Right lobe of liver (tissue), 6 donors: ENCODE measurements around the gene PKN3. TPM values are rescaled to one million over a fixed set of nuclear protein-coding genes. Genes with fewer than 3 reads are reported as not detected.

Source experiments
- ATAC-seq, 4 donors: fragments of 200-7000 bp; cut with Tn5 transposase; one replicate each; pipeline ENCODE4 v1.9.1; 2020; ENCODE audit warnings: mild to moderate bottlenecking in 4 of 4, moderate library complexity in 4 of 4
- DNase-seq, 3 donors: peaks; one replicate each; pipeline ENCODE4 v3.0.0-alpha.2; 2020
- H3K27ac ChIP-seq, 3 donors: fragments of 200-600 bp; one replicate each; pipeline ENCODE4 v1.8.0; 2022
- H3K27me3 ChIP-seq, 2 donors: fragments of 200-600 bp; one replicate each; pipeline ENCODE4 v1.8.0; 2022
- H3K36me3 ChIP-seq, 4 donors: fragments of 200-600 bp; sonication (generic) in 1 of 4; one replicate each; pipeline versions ENCODE4 v1.5.1 to v1.8.0; 2017 to 2022; ENCODE audit warnings: control low read depth in 1 of 4
- H3K4me1 ChIP-seq, 4 donors: fragments of 200-600 bp; sonication (generic) in 1 of 4; one replicate each; pipeline versions ENCODE4 v1.5.1 to v1.8.0; 2017 to 2022; ENCODE audit warnings: control low read depth in 1 of 4
- H3K4me3 ChIP-seq, 3 donors: fragments of 200-600 bp; one replicate each; pipeline ENCODE4 v1.8.0; 2022
- H3K9me3 ChIP-seq, 4 donors: fragments of 200-600 bp; sonication (generic) in 1 of 4; one replicate each; pipeline versions ENCODE4 v1.5.1 to v1.8.0; 2017 to 2022; ENCODE audit warnings: control low read depth in 1 of 4
- POLR2A ChIP-seq: fragments of 450-650 bp; IDR thresholded peaks from one replicate; pipeline ENCODE4 v1.6.1; 2017; ENCODE audit warnings: antibody characterized with exemption, mild to moderate bottlenecking
- WGBS: methylation state at CpG from one replicate; pipeline ENCODE4 v1.1.6; 2018; ENCODE audit warnings: low coverage, low lambda C conversion rate; ENCODE audit not compliant: insufficient coverage; ENCODE audit errors: missing lambda C conversion rate; 5-methylcytosine and 5-hydroxymethylcytosine counted together
- intact Hi-C, 2 donors: fragments of 100-400 bp; cut with DNase I; formaldehyde crosslinking; loops; one replicate each; pipeline versions ENCODE4 v1.11.2 to v1.14.1; 2022
- total RNA-seq, 6 experiments: library from RNA; depleted of rRNA in 2 of 6; stranded (reverse); fragments of >200 nt in 2 of 6; fragmentation: NEBNext Ultra II Directional in 3 of 6; extraction: Animal tissue kit (Norgen Biotek cat#: 25700) in 3 of 6; gene quantifications; one replicate each; pipeline versions ENCODE4 v1.1.0 to v1.2.4, GENCODE V29; 2016 to 2023
- TF ChIP-seq, protein P1 (sequence below), 4 donors: fragments of 200-600 bp in 3 of 4; fragments of 450-650 bp in 1 of 4; IDR thresholded peaks; one replicate each; pipeline versions ENCODE4 v1.5.1 to v1.8.0; 2016 to 2022; ENCODE audit warnings: antibody characterized with exemption in 4 of 4, mild to moderate bottlenecking in 2 of 4
- donor health status: DM: no; HTN: yes; CAD: no.
- donor health status: DM: no; HTN: no; CAD: no.
- donor health status: DM: no; HTN: no; CAD: no.
- donor health status: DM: no; HTN: yes; CAD: no.
- donor health status: DM: no; HTN: yes; CAD: no.

The PKN3 gene
- total RNA-seq, 6 experiments from 2014 or later, result 0.81 to 4.9 (median 2.4) TPM

DNA sequence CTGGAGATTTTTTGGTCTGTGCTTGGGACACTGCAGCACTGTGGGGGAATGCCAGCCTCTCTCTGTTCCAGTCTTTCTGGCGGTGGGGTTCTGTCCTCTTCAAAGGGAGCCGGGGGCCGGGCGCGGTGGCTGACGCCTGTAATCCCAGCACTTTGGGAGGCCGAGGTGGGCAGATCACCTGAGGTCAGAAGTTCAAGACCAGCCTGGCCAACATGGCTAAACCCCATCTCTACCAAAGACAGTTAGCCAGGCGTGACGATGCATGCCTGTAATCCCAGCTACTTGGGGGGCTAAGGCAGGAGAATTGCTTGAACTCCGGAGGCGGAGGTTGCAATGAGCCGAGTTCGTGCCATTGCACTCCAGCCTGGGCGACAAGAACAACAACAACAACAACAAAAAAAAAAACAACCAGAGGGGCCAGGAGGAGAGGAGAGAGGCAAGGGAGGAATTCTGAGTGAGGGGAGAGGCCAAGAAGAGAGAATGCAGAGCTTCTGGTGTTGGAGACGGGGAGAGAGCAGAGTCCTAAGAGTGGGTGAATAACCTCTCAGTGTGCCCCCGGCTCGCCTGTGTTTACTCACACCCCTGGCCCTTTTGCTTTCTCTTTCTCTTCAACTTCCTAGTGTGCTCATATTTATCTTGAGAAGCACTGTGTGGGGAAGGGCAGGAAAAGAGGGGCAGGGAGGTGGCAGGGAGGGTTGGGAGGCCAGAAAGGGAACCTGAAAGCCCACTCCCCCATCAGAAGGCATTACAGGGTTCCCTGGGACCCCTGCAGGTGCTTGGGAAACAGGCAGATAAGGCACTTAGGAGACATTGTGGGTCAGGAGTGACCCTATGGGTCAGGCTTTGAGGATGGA lies 16.4 kb upstream of the PKN3 start:
- Histone ChIP-seq H3K4me3 (peak overlapping the region in 2 of 3 donors; percentile 14 to 27), H3K36me3 (no peaks in the 10 kb centered on the region), H3K27ac (peak overlapping the region; percentile 85 to 89 (median 88)), H3K27me3 (no peaks in the 10 kb centered on the region), H3K4me1 (peaks cover 0 to 27% (median 8%) of the 10 kb centered on the region in 4 donors), H3K9me3 (no peaks in the 10 kb centered on the region)
- TF ChIP-seq POLR2A, result no peak
- TF ChIP-seq, protein P1, sequence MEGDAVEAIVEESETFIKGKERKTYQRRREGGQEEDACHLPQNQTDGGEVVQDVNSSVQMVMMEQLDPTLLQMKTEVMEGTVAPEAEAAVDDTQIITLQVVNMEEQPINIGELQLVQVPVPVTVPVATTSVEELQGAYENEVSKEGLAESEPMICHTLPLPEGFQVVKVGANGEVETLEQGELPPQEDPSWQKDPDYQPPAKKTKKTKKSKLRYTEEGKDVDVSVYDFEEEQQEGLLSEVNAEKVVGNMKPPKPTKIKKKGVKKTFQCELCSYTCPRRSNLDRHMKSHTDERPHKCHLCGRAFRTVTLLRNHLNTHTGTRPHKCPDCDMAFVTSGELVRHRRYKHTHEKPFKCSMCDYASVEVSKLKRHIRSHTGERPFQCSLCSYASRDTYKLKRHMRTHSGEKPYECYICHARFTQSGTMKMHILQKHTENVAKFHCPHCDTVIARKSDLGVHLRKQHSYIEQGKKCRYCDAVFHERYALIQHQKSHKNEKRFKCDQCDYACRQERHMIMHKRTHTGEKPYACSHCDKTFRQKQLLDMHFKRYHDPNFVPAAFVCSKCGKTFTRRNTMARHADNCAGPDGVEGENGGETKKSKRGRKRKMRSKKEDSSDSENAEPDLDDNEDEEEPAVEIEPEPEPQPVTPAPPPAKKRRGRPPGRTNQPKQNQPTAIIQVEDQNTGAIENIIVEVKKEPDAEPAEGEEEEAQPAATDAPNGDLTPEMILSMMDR (IDR thresholded peaks at IDR 0.05), result no peak
- peak in 3 of 4 donors; percentile 6 to 38 (median 9) for ATAC-seq
- WGBS, result 31% methylated on average over 12 of the region's 17 CpGs
- DNase-seq, result peak in 2 of 3 donors; percentile 48 to 54
- intact Hi-C loops, result no loop called here

DNA sequence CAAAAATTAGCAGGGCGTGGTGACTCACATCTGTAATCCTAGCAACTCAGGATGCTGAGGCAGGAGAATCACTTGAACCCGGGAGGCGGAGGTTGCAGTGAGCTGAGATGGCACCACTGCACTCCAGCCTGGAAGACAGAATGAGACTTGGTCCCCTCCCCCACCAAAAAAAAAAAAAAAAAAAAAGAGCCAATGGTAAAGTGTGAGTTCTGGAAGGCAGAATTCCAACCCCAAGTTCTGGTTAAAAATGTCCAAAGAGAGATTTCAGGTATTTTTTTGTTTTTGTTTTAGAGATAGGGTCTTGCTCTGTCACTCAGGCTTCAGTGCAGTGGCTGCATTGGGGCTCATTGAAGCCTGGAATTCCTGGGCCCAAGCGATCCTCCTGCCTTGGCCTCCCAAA lies 14.8 kb upstream of the PKN3 start:
- ATAC-seq, result no peak
- Histone ChIP-seq H3K4me3 (no peak overlapping the region), H3K4me1 (peaks cover 0 to 31% (median 11%) of the 10 kb centered on the region in 4 donors), H3K27ac (peak overlapping the region in 1 of 3 donors; percentile 98), H3K36me3 (peaks cover 0 to 12% (median 3%) of the 10 kb centered on the region in 4 donors), H3K27me3 (no peaks in the 10 kb centered on the region), H3K9me3 (no peaks in the 10 kb centered on the region)
- DNase-seq, result no peak
- WGBS, result 80% methylated on average over 1 of the region's 4 CpGs
- TF ChIP-seq, protein P1 (IDR thresholded peaks at IDR 0.05), result no peak
- TF ChIP-seq POLR2A, result no peak
- intact Hi-C loops, result no loop called here

DNA sequence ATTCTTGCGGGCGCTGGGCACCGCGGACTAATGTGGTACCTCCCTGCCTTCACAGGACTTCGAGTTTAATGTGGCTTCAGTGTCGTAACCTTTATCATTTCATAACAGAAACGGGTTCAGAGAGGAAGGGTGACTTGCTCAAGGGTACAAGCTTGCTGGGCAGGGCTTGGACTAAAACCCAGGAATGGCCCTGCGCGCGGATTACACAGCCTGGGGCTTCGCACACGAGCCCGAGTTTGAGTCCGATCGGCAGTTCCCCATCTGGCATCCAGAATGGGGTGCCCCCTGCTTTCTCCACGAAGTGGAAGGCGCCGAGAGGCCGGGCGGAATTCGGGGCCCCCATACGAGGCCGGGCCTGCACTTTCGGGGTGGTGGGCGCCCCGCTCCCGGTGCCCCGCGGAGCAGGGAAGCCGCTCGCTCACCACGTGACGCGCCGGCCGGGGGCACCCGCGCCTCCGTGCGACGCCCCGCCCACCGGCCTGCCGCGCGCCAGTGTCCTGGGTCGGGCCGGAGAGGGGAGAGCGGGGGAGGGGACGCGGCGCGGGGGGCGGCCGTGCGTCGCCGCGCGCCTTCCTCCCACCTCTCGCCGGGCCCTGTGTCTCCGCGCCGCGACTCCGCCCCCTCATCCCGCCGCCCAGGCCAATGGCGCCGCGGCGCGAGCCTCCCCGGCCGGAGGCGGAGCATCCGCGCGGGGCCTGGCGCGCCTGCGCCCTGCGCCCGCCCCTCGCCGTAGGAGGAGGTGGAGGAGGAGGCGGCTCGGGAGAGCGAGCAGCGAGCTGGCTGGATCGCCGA lies 13.6 kb upstream of the PKN3 start, which contains the start of gene SET:
TSS of gene SET (plus strand) at position 722 of the 792 bp plus-strand sequence. CDS start 361 bp downstream, outside the sequence.
- intact Hi-C loops, result no loop called here
- H3K27ac ChIP-seq, result peak within 1 kb of the TSS; percentile 96 to 98 (median 96)
- DNase-seq (peak; percentile 96 to 97 (median 97)), ATAC-seq (peak; percentile 77 to 93 (median 88))
- peaks cover 0 to 24% (median 15%) of the 10 kb centered on the region in 4 donors for H3K36me3 ChIP-seq
- peaks cover 0 to 31% (median 11%) of the 10 kb centered on the region in 4 donors for H3K4me1 ChIP-seq
- no peaks in the 10 kb centered on the region for H3K9me3 ChIP-seq
- peak within 1 kb of the TSS; percentile 62 to 76 (median 64) for H3K4me3 ChIP-seq
- TF ChIP-seq, protein P1 (IDR thresholded peaks at IDR 0.05), result no peak
- peak; percentile 98 for TF ChIP-seq POLR2A
- H3K27me3 ChIP-seq, result no peaks in the 10 kb centered on the region
- WGBS, result 0% methylated on average over 14 of the region's 93 CpGs

DNA sequence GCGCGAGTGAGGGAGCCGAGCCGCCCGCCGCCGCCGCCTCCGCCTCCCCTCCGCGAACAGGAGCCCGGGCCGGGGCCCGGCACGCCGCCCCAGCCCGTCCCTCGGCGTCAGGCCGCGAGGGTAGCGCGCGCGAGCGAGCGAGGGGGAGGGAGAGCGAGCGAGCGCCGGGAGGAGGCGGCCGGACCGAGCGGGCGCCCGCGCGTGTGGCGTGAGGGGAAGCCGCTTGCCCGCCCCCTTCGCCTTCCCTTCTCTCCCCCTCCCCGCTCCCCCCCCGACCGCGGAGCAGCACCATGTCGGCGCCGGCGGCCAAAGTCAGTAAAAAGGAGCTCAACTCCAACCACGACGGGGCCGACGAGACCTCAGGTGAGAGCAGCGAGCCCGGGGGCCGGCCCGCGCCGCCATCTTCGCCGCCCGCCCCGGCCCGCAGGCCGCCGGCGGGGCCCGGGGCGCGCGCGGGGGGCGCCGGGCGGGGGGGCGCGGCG lies 13.0 kb upstream of the PKN3 start:
- Histone ChIP-seq H3K9me3 (no peaks in the 10 kb centered on the region), H3K4me3 (peak overlapping the region; percentile 55 to 76 (median 64)), H3K27me3 (no peaks in the 10 kb centered on the region), H3K4me1 (peaks cover 0 to 31% (median 11%) of the 10 kb centered on the region in 4 donors), H3K27ac (peak overlapping the region; percentile 62 to 98 (median 73)), H3K36me3 (peaks cover 0 to 30% (median 20%) of the 10 kb centered on the region in 4 donors)
- TF ChIP-seq, protein P1 (IDR thresholded peaks at IDR 0.05), result no peak
- TF ChIP-seq POLR2A, result no peak
- DNase-seq (peak in 1 of 3 donors; percentile 70), ATAC-seq (peak; percentile 2 to 24 (median 13))
- WGBS, result no CpG with 5 or more reads among the region's 80 CpGs
- intact Hi-C loops, result no loop called here
